Gastroesophageal sphincter (tissue), 4 donors: Measurements from ENCODE around the gene TTC39C. TPM values are rescaled to one million over a fixed set of nuclear protein-coding genes. Genes with fewer than 3 reads are reported as not detected.
A peak's percentile ranks its signal among the peaks of the same experiment; 100 is the strongest.
"Not testable (repeated sequence)": the region's sequence is repeated elsewhere in the genome, so short reads cannot be mapped to it uniquely, and the experiment has no call there.

Experiments used
- ATAC-seq: fragments of 150-250 bp; one replicate; pipeline ENCODE4 v1.9.1; 2016; ENCODE audit warnings: mild to moderate bottlenecking, moderate library complexity
- H3K27ac ChIP-seq, 4 donors: fragments of 200-600 bp; sonication (generic) in 3 of 4; 1 replicate in 3 of 4; 2 replicates in 1 of 4; pipeline ENCODE4 v1.5.1; 2016 to 2019
- H3K27me3 ChIP-seq: fragments of 200-600 bp; sonication (generic); one replicate; pipeline ENCODE4 v1.5.1; 2019
- H3K36me3 ChIP-seq, 2 donors: fragments of 200-600 bp; sonication (generic); one replicate each; pipeline ENCODE4 v1.5.1; 2019; ENCODE audit warnings: control low read depth in 1 of 2
- H3K4me1 ChIP-seq, 3 donors: fragments of 200-600 bp; sonication (generic); 1 replicate in 2 of 3; 2 replicates in 1 of 3; pipeline ENCODE4 v1.5.1; 2016 to 2019; ENCODE audit warnings: control low read depth in 2 of 3
- H3K4me3 ChIP-seq, 2 donors: fragments of 200-600 bp; sonication (generic); one replicate each; pipeline ENCODE4 v1.5.1; 2019; ENCODE audit warnings: mild to moderate bottlenecking in 1 of 2, moderate library complexity in 1 of 2
- H3K9me3 ChIP-seq, 3 donors: fragments of 200-600 bp; sonication (generic); one replicate each; pipeline ENCODE4 v1.5.1; 2017 to 2019; ENCODE audit warnings: control low read depth in 2 of 3
- CTCF ChIP-seq, 4 experiments: fragments of 200-600 bp in 2 of 4; fragments of 450-650 bp in 2 of 4; sonication (generic) in 1 of 4; IDR thresholded peaks; one replicate each; pipeline ENCODE4 v1.5.1; 2017 to 2019; ENCODE audit warnings: antibody characterized with exemption in 4 of 4, mild to moderate bottlenecking in 2 of 4, moderate library complexity in 2 of 4
- EP300 ChIP-seq: sonication (generic); formaldehyde crosslinking; IDR thresholded peaks from one replicate; pipeline ENCODE4 v1.6.1; 2017; ENCODE audit warnings: antibody characterized with exemption, mild to moderate bottlenecking
- POLR2A ChIP-seq, 2 donors: fragments of 450-650 bp; IDR thresholded peaks; one replicate each; pipeline ENCODE4 v1.6.1; 2017; ENCODE audit warnings: antibody characterized with exemption in 2 of 2, mild to moderate bottlenecking in 2 of 2, moderate library complexity in 1 of 2
- POLR2AphosphoS5 ChIP-seq: sonication (generic); formaldehyde crosslinking; IDR thresholded peaks from one replicate; pipeline ENCODE4 v1.6.1; 2017; ENCODE audit warnings: antibody characterized with exemption
- WGBS, 2 donors: methylation state at CpG; one replicate each; pipeline ENCODE4 v1.1.5; 2018; ENCODE audit warnings: low coverage in 1 of 2; 5-methylcytosine and 5-hydroxymethylcytosine counted together
- total RNA-seq, 4 donors: library from RNA; depleted of rRNA; stranded (reverse); fragments of >200 nt; gene quantifications; one replicate each; pipeline ENCODE4 v1.1.0, GENCODE V29; 2016

Gene TTC39C
- total RNA-seq, 4 donors from 2014 or later, result 20.9 to 37.7 (median 33.6) TPM

- Histone ChIP-seq H3K36me3 (peaks cover 0 to 15% of the 10 kb centered on the region in 2 donors), H3K4me1 (peaks cover 0 to 30% (median 0%) of the 10 kb centered on the region in 3 donors), H3K27ac (no peak overlapping the region), H3K27me3 (no peaks in the 10 kb centered on the region), H3K9me3 (no peaks in the 10 kb centered on the region), H3K4me3 (no peak overlapping the region)
- no peak for TF ChIP-seq POLR2A (IDR thresholded peaks at IDR 0.05)
- TF ChIP-seq EP300, result no peak
- no peak for TF ChIP-seq POLR2AphosphoS5
- TF ChIP-seq CTCF (IDR thresholded peaks at IDR 0.05), result no peak
- no peak for ATAC-seq
- 91% methylated on average over 1 of the region's 6 CpGs; no CpG with 5 or more reads in 1 of the 2 donors for WGBS, 2 donors
Measured at GRCh38 chr18:24023185-24023814, 8.7 kb downstream of the TTC39C start.

GRCh38 chr18:24024425-24024824 lies 9.9 kb downstream of the TTC39C start:
- WGBS, 2 donors, result 89 to 94% methylated on average over 4 to 5 of the region's 5 CpGs
- Histone ChIP-seq H3K4me1 (peaks cover 0 to 35% (median 0%) of the 10 kb centered on the region in 3 donors), H3K9me3 (no peaks in the 10 kb centered on the region), H3K27ac (no peak overlapping the region), H3K4me3 (no peak overlapping the region), H3K36me3 (peaks cover 0 to 10% of the 10 kb centered on the region in 2 donors), H3K27me3 (no peaks in the 10 kb centered on the region)
- TF ChIP-seq EP300 (no peak), POLR2A (IDR thresholded peaks at IDR 0.05) (no peak), CTCF (IDR thresholded peaks at IDR 0.05) (no peak), POLR2AphosphoS5 (no peak)
- no peak for ATAC-seq

- peaks cover 0 to 34% (median 0%) of the 10 kb centered on the region in 3 donors for H3K4me1 ChIP-seq
- WGBS, 2 donors, result 83 to 92% methylated on average over 1 to 3 of the region's 3 CpGs
- H3K27me3 ChIP-seq, result no peaks in the 10 kb centered on the region
- H3K4me3 ChIP-seq, result no peak overlapping the region
- peaks cover 0 to 10% of the 10 kb centered on the region in 2 donors for H3K36me3 ChIP-seq
- no peak for TF ChIP-seq EP300
- TF ChIP-seq POLR2AphosphoS5, result no peak
- no peak overlapping the region for H3K27ac ChIP-seq
- ATAC-seq, result no peak
- no peaks in the 10 kb centered on the region for H3K9me3 ChIP-seq
Measured at GRCh38 chr18:24026457-24026856, 11.9 kb downstream of the TTC39C start.

GRCh38 chr18:24027156-24027827 lies 12.7 kb downstream of the TTC39C start:
- TF ChIP-seq EP300 (no peak), POLR2AphosphoS5 (peak; percentile 74)
- peaks cover 0 to 10% of the 10 kb centered on the region in 2 donors for H3K36me3 ChIP-seq
- peak overlapping the region in 2 of 4 donors; percentile 24 to 40 for H3K27ac ChIP-seq
- H3K9me3 ChIP-seq, result no peaks in the 10 kb centered on the region
- 66 to 75% methylated on average over 7 to 13 of the region's 14 CpGs for WGBS, 2 donors
- no peak overlapping the region for H3K4me3 ChIP-seq
- peaks cover 0 to 26% (median 0%) of the 10 kb centered on the region in 3 donors for H3K4me1 ChIP-seq
- no peaks in the 10 kb centered on the region for H3K27me3 ChIP-seq
- ATAC-seq, result peak; percentile 80

GRCh38 chr18:24028946-24029345 lies 14.4 kb downstream of the TTC39C start:
- H3K9me3 ChIP-seq, H3K27ac ChIP-seq, H3K27me3 ChIP-seq, ATAC-seq, H3K36me3 ChIP-seq, H3K4me3 ChIP-seq: not testable (repeated sequence)
- WGBS, 2 donors, result 89 to 99% methylated on average over 10 to 12 of the region's 13 CpGs
- H3K4me1 ChIP-seq, result peaks cover 0 to 25% (median 0%) of the 10 kb centered on the region in 3 donors

GRCh38 chr18:24031318-24031717 lies 16.8 kb downstream of the TTC39C start:
- no peak for ATAC-seq
- TF ChIP-seq POLR2AphosphoS5 (no peak), CTCF (IDR thresholded peaks at IDR 0.05) (no peak), POLR2A (IDR thresholded peaks at IDR 0.05) (no peak), EP300 (no peak)
- 94 to 100% methylated on average over 3 of the region's 3 CpGs for WGBS, 2 donors
- Histone ChIP-seq H3K36me3 (no peaks in the 10 kb centered on the region), H3K4me3 (no peak overlapping the region), H3K27me3 (no peaks in the 10 kb centered on the region), H3K9me3 (no peaks in the 10 kb centered on the region), H3K4me1 (peaks cover 0 to 24% (median 0%) of the 10 kb centered on the region in 3 donors), H3K27ac (no peak overlapping the region)
